NCI-H2171 treated with DMSO at 0.1 percent for 48 hours (cell line): ENCODE data around the gene NEU2.
"Not testable (repeated sequence)": the region's sequence is repeated elsewhere in the genome, so short reads cannot be mapped to it uniquely, and the experiment has no call there.

Experiments used
- DNase-seq: peaks from one replicate; lab custom pipeline; 2025; lab: John Stamatoyannopoulos, UW

NEU2 gene

GRCh38 chr2:233034091-233034882, 1.8 kb downstream of the NEU2 start:
- no peak for DNase-seq

GRCh38 chr2:233035426-233036161, 3.1 kb downstream of the NEU2 start:
- DNase-seq: no peak

GRCh38 chr2:233036162-233036838, 3.8 kb downstream of the NEU2 start:
- no peak for DNase-seq

- DNase-seq: no peak
Observed at GRCh38 chr2:233037078-233037477, 4.6 kb downstream of the NEU2 start.

GRCh38 chr2:233039212-233039845, 6.9 kb downstream of the NEU2 start:
- DNase-seq: no peak

- no peak for DNase-seq
Observed at GRCh38 chr2:233039846-233040530, 7.5 kb downstream of the NEU2 start.

GRCh38 chr2:233040571-233040970, 8.1 kb downstream of the NEU2 start:
- DNase-seq: no peak

- no peak for DNase-seq
Observed at GRCh38 chr2:233041722-233042323, 9.4 kb downstream of the NEU2 start.

GRCh38 chr2:233042549-233042948, 10.1 kb downstream of the NEU2 start:
- DNase-seq: no peak

GRCh38 chr2:233044974-233045605, 12.6 kb downstream of the NEU2 start:
- DNase-seq: no peak

- no peak for DNase-seq
Observed at GRCh38 chr2:233047206-233047605, 14.7 kb downstream of the NEU2 start.

GRCh38 chr2:233047667-233048066, 15.2 kb downstream of the NEU2 start:
- no peak for DNase-seq

GRCh38 chr2:233048569-233049193, 16.2 kb downstream of the NEU2 start:
- no peak for DNase-seq

- DNase-seq: no peak
Observed at GRCh38 chr2:233049194-233049761, 16.8 kb downstream of the NEU2 start.

GRCh38 chr2:233051241-233052149, 19.0 kb downstream of the NEU2 start:
- no peak for DNase-seq

GRCh38 chr2:233052517-233052916, 20.0 kb downstream of the NEU2 start:
- DNase-seq: not testable (repeated sequence)

- DNase-seq: peak; percentile 1
Observed at GRCh38 chr2:233053928-233054784, 21.7 kb downstream of the NEU2 start.

- DNase-seq: no peak
Observed at GRCh38 chr2:233055362-233055761, 22.9 kb downstream of the NEU2 start.
